Neural cell (in vitro differentiated cells): ENCODE results near the gene ELOVL1. TPM values are rescaled to one million over a fixed set of nuclear protein-coding genes. Genes with fewer than 3 reads are reported as not detected.

Experiments used
- H2AFZ ChIP-seq: fragments of 200-600, 300-800 bp; sonication (generic), shearing (Covaris generic); 2 replicates; pipeline ENCODE4 v1.6.0; 2014; ENCODE audit warnings: low read depth, mild to moderate bottlenecking, antibody characterized with exemption, low read length, moderate library complexity
- H3F3A ChIP-seq: fragments of 200-600 bp; shearing (Covaris generic); 2 replicates; pipeline ENCODE4 v1.6.1; 2016; ENCODE audit warnings: mild to moderate bottlenecking, moderate library complexity, mixed read lengths, antibody characterized with exemption, low read length; ENCODE audit not compliant: insufficient read depth, poor library complexity, severe bottlenecking
- H3K27ac ChIP-seq: fragments of 200-600, 300-800 bp; sonication (generic), shearing (Covaris generic); 2 replicates; pipeline ENCODE4 v1.5.1; 2014; ENCODE audit warnings: mild to moderate bottlenecking, low read length, moderate library complexity
- H3K27me3 ChIP-seq: fragments of 300-800, 200-600 bp; sonication (generic), shearing (Covaris generic); 2 replicates; pipeline ENCODE4 v1.6.0; 2014; ENCODE audit warnings: mild to moderate bottlenecking, low read depth, low read length, moderate library complexity; ENCODE audit not compliant: insufficient read depth
- H3K36me3 ChIP-seq: fragments of 300-800, 200-600 bp; sonication (generic), shearing (Covaris generic); 2 replicates; pipeline ENCODE4 v1.5.1; 2014; ENCODE audit warnings: mild to moderate bottlenecking, antibody characterized with exemption, low read length, moderate library complexity; ENCODE audit not compliant: insufficient read depth
- H3K4me2 ChIP-seq: fragments of 300-800, 200-600 bp; sonication (generic), shearing (Covaris generic); 2 replicates; pipeline ENCODE4 v1.6.0; 2014; ENCODE audit warnings: mild to moderate bottlenecking, low read length
- H3K4me3 ChIP-seq: fragments of 300-800, 200-600 bp; sonication (generic), shearing (Covaris generic); 2 replicates; pipeline ENCODE4 v1.5.1; 2014; ENCODE audit warnings: mild to moderate bottlenecking, low read length, moderate library complexity
- H3K79me2 ChIP-seq: fragments of 200-600 bp; shearing (Covaris generic); replicated peaks from 2 replicates; pipeline ENCODE4 v1.6.0; 2014; ENCODE audit warnings: mild to moderate bottlenecking, low read length, moderate library complexity; ENCODE audit not compliant: insufficient read depth
- H3K9ac ChIP-seq: fragments of 300-800, 200-600 bp; sonication (generic), shearing (Covaris generic); 2 replicates; pipeline ENCODE4 v1.6.1; 2016; ENCODE audit warnings: mild to moderate bottlenecking, low read length, mixed read lengths
- H3K9me2 ChIP-seq: fragments of 200-600 bp; shearing (Covaris generic); 2 replicates; pipeline ENCODE4 v1.6.1; 2016; ENCODE audit warnings: mild to moderate bottlenecking, low read length, mixed read lengths; ENCODE audit not compliant: insufficient read depth
- H3K9me3 ChIP-seq: fragments of 200-600, 300-800 bp; sonication (generic), shearing (Covaris generic); 2 replicates; pipeline ENCODE4 v1.6.1; 2016; ENCODE audit warnings: mild to moderate bottlenecking, mixed run types, low read length, moderate library complexity, mixed read lengths
- H4K20me1 ChIP-seq: fragments of 200-600 bp; shearing (Covaris generic); 2 replicates; pipeline ENCODE4 v1.6.1; 2016; ENCODE audit warnings: mild to moderate bottlenecking, mixed run types; ENCODE audit not compliant: insufficient read depth
- EP300 ChIP-seq: fragments of 450-650 bp; conservative IDR thresholded peaks from 2 replicates; pipeline ENCODE4 v1.6.1; 2014; ENCODE audit warnings: antibody characterized with exemption, mild to moderate bottlenecking, moderate library complexity; ENCODE audit not compliant: poor library complexity, severe bottlenecking
- POLR2AphosphoS5 ChIP-seq: IDR thresholded peaks from 2 replicates; pipeline ENCODE4 v1.6.1; 2012
- RAD21 ChIP-seq: fragments of 450-650 bp; conservative IDR thresholded peaks from 2 replicates; pipeline ENCODE4 v1.6.1; 2014; ENCODE audit warnings: antibody characterized with exemption, mild to moderate bottlenecking, moderate library complexity
- polyA plus RNA-seq: library from polyadenylated mRNA; depleted of rRNA; stranded (reverse); fragments of >200 nt; gene quantifications from 2 replicates; pipeline ENCODE4 v1.2.3, GENCODE V29; 2014
- TF ChIP-seq, protein P1 (sequence below): fragments of 450-650 bp; IDR thresholded peaks from 2 replicates; pipeline ENCODE4 v1.5.1; 2014; ENCODE audit warnings: antibody characterized with exemption, mild to moderate bottlenecking, moderate library complexity; ENCODE audit not compliant: poor library complexity, severe bottlenecking

Gene ELOVL1
- polyA plus RNA-seq, 1 donor from 2014 or later, result 12.9 TPM

- no peaks in the 10 kb centered on the region for H3K9me2 ChIP-seq
- H3K27ac ChIP-seq, result no peak overlapping the region
- peaks cover 11% of the 10 kb centered on the region for H3K27me3 ChIP-seq
- no peak overlapping the region for H3K4me2 ChIP-seq
- no peak overlapping the region for H2AFZ ChIP-seq
- TF ChIP-seq, protein P1, sequence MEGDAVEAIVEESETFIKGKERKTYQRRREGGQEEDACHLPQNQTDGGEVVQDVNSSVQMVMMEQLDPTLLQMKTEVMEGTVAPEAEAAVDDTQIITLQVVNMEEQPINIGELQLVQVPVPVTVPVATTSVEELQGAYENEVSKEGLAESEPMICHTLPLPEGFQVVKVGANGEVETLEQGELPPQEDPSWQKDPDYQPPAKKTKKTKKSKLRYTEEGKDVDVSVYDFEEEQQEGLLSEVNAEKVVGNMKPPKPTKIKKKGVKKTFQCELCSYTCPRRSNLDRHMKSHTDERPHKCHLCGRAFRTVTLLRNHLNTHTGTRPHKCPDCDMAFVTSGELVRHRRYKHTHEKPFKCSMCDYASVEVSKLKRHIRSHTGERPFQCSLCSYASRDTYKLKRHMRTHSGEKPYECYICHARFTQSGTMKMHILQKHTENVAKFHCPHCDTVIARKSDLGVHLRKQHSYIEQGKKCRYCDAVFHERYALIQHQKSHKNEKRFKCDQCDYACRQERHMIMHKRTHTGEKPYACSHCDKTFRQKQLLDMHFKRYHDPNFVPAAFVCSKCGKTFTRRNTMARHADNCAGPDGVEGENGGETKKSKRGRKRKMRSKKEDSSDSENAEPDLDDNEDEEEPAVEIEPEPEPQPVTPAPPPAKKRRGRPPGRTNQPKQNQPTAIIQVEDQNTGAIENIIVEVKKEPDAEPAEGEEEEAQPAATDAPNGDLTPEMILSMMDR, result no peak
- H3K9me3 ChIP-seq, result no peaks in the 10 kb centered on the region
- no peaks in the 10 kb centered on the region for H3K36me3 ChIP-seq
- H3K79me2 ChIP-seq, result no peaks in the 10 kb centered on the region
- no peak overlapping the region for H3K4me3 ChIP-seq
- H3K9ac ChIP-seq, result no peak overlapping the region
- no peaks in the 10 kb centered on the region for H3F3A ChIP-seq
- no peaks in the 10 kb centered on the region for H4K20me1 ChIP-seq
These were observed 16.8 kb downstream of the ELOVL1 start for GRCh38 chr1:43350976-43351375.

DNA sequence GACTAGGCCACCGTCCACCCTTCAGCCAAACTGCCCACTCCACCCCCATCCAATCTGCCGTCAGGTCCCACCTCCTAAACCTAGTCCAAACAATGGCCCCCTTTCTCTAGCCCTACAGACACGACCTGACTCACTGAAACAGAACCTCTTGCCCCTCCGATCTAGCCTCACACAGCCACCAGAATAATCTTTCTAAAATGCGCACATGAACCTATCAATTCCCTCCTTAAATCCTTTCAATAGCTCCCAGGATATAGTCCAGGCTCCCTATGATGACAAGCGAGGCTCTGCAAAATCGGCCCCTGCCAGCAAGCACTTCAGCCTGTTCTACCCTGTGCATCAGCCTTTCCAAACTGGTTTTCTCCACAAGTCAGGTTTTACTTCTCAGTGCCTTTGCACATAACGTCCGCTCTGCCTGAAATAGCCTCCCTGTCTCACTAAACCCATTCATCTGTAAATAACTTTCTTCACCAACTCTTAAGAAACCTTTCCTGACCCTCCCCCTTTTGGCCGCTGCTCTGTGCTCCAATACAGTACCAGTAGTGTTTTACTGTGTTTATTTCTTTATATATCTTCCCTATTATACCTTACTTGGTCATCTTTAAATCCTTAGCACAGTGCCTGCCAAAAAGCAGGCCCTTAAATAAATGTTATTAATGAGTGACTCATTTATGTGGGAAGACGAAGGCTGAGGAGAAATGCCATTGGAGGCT lies 18.1 kb downstream of the ELOVL1 start:
- H3K79me2 ChIP-seq, result no peaks in the 10 kb centered on the region
- H2AFZ ChIP-seq, result no peak overlapping the region
- H3K9me3 ChIP-seq, result no peaks in the 10 kb centered on the region
- no peaks in the 10 kb centered on the region for H3K9me2 ChIP-seq
- TF ChIP-seq RAD21 (no peak), EP300 (no peak)
- H4K20me1 ChIP-seq, result no peaks in the 10 kb centered on the region
- H3K9ac ChIP-seq, result peak overlapping the region; percentile 20
- peaks cover 11% of the 10 kb centered on the region for H3K27me3 ChIP-seq
- H3K36me3 ChIP-seq, result no peaks in the 10 kb centered on the region
- peak overlapping the region; percentile 55 for H3K4me3 ChIP-seq
- no peaks in the 10 kb centered on the region for H3F3A ChIP-seq
- no peak overlapping the region for H3K27ac ChIP-seq
- no peak overlapping the region for H3K4me2 ChIP-seq

DNA sequence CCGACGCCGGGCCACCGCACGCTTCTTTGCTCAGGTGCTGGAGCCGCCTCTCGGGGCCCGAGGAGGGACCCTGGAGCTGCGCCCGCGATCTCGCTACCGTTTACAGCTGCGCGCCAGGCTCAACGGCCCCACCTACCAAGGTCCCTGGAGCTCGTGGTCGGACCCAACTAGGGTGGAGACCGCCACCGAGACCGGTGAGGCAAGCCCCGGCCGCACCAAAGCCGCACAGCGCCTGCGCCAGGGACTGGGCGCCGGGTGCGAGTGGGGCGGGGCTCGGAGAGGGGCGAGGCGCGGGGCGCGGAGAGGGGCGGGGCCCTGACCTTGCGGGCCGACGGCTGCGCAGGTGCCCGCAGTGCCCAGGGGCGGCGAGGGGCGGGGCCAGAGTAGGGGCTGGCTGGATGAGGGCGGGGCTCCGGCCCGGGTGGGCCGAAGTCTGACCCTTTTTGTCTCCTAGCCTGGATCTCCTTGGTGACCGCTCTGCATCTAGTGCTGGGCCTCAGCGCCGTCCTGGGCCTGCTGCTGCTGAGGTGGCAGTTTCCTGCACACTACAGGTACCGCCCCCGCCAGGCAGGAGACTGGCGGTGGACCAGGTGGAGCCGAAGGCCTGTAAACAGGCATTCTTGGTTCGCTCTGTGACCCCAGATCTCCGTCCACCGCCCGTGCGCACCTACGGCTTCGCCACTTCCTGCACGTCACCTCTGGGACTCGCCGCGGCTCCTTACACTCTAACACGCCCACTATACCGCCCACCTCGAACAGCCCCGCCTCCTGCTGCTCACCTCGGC lies 18.8 kb downstream of the ELOVL1 start:
- peak overlapping the region; percentile 55 for H3K4me3 ChIP-seq
- no peak overlapping the region for H3K4me2 ChIP-seq
- H3K27me3 ChIP-seq, result peaks cover 11% of the 10 kb centered on the region
- H3K27ac ChIP-seq, result no peak overlapping the region
- no peaks in the 10 kb centered on the region for H3K9me3 ChIP-seq
- no peaks in the 10 kb centered on the region for H3K79me2 ChIP-seq
- no peak for TF ChIP-seq EP300
- TF ChIP-seq POLR2AphosphoS5, result no peak
- TF ChIP-seq, protein P1, result no peak
- no peaks in the 10 kb centered on the region for H3K36me3 ChIP-seq
- H3K9me2 ChIP-seq, result no peaks in the 10 kb centered on the region
- H3F3A ChIP-seq, result no peaks in the 10 kb centered on the region
- no peaks in the 10 kb centered on the region for H4K20me1 ChIP-seq
- H2AFZ ChIP-seq, result peak overlapping the region; percentile 27
- peak overlapping the region; percentile 20 for H3K9ac ChIP-seq
